Memory B cell (primary cell): Measurements from ENCODE around the gene SLC35F6.
A peak's percentile ranks its signal among the peaks of the same experiment; 100 is the strongest.
"Not testable (repeated sequence)": the region's sequence is repeated elsewhere in the genome, so short reads cannot be mapped to it uniquely, and the experiment has no call there.

Experiments used
- ATAC-seq: fragments of 150-1000 bp; cut with Tn5 transposase; 2 replicates; pipeline ENCODE4 v1.10.0; 2021; ENCODE audit warnings: low read depth, mild to moderate bottlenecking, moderate library complexity
- DNase-seq, 2 donors: peaks; one replicate each; pipeline ENCODE4 v3.0.0; 2022; ENCODE audit warnings: low spot score in 2 of 2
- H3K27ac Mint-ChIP-seq: one replicate; pipeline ENCODE4 v1.8.0; 2022; ENCODE audit warnings: mild to moderate bottlenecking, moderate library complexity, mixed read lengths
- H3K27me3 Mint-ChIP-seq: one replicate; pipeline ENCODE4 v1.8.0; 2022; ENCODE audit warnings: mixed read lengths
- H3K36me3 Mint-ChIP-seq: one replicate; pipeline ENCODE4 v1.8.0; 2022; ENCODE audit warnings: mild to moderate bottlenecking, mixed read lengths
- H3K4me1 Mint-ChIP-seq: one replicate; pipeline ENCODE4 v1.8.0; 2022; ENCODE audit warnings: mixed read lengths
- H3K4me3 Mint-ChIP-seq: one replicate; pipeline ENCODE4 v1.8.0; 2022; ENCODE audit warnings: mild to moderate bottlenecking, moderate library complexity, mixed read lengths
- H3K9me3 Mint-ChIP-seq: one replicate; pipeline ENCODE4 v1.8.0; 2022; ENCODE audit warnings: mixed read lengths

SLC35F6 gene

DNA sequence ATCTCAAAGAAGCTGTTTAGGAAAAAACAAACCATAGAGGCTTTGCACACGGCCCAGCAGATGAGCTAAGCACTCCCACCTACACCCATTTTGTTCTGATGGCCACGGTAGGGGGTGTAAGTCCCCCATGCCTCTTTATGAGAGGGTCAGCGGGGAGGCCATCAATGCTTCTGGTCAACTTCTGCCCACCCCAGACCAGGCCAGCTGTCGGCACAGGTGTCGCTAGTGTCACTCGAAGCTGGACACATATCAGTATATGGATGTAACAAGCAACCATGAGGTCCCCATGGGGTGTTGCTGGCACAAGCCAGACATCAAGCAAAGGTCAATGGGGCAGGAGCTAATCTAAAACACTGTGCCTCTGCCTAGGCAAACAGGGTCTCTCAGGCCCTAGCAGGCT is 23.7 kb upstream of the SLC35F6 start:
- DNase-seq (no peak), ATAC-seq (no peak)
- Mint-ChIP-seq H3K9me3 (no peaks in the 10 kb centered on the region), H3K4me1 (peaks cover 5% of the 10 kb centered on the region), H3K27me3 (peaks cover 5% of the 10 kb centered on the region), H3K36me3 (no peaks in the 10 kb centered on the region), H3K27ac (no peak overlapping the region), H3K4me3 (no peak overlapping the region)

DNA sequence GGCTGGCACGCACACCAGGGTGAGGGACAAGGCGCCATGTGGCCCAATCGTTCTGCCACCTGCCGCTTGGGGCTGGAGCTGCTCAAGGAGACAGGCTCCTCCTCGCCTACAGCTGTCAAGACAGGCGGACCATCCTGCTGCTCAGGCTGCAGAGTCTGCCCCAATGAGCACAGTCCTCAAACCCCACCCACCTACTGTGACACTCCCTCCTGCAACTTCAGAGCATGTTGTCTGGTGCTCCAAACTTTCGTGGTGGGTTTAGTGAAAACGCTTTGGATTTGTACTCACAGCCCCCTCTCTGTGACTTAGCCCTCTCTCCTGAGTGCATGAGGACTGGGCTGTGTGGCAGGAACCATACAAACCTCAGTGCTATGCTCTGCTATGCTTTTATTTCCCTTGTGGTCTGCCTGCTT is 23.2 kb upstream of the SLC35F6 start:
- Mint-ChIP-seq H3K4me3 (no peak overlapping the region), H3K36me3 (no peaks in the 10 kb centered on the region), H3K4me1 (peaks cover 5% of the 10 kb centered on the region), H3K27ac (no peak overlapping the region), H3K27me3 (peaks cover 5% of the 10 kb centered on the region), H3K9me3 (no peaks in the 10 kb centered on the region)
- DNase-seq (no peak), ATAC-seq (peak; percentile 74)

- Mint-ChIP-seq H3K4me3 (no peak overlapping the region), H3K27ac (no peak overlapping the region), H3K9me3 (no peaks in the 10 kb centered on the region), H3K36me3 (no peaks in the 10 kb centered on the region), H3K4me1 (peaks cover 5% of the 10 kb centered on the region), H3K27me3 (peaks cover 4% of the 10 kb centered on the region)
- DNase-seq (no peak), ATAC-seq (no peak)
Measured at GRCh38 chr2:26742048-26742770, 21.9 kb upstream of the SLC35F6 start.

DNA sequence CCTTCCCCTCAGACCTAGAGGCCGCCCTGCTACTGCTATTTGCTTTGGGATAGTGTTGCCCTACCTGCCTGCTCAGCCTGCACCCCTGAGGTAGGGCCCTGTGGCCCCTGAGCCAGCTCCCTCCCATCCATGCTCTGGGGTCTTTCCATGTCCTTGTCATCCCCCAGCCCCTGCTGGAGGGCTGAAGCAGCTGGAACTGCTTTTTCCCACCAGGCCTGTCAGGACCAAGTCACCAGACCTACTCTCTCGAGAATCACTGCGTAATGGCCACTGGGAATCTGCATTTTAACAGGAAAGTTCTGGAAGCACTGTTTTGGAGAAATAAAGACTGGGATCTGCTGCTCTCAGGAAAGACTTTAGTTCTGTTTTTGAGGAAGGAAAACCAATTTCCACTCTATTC is 20.2 kb upstream of the SLC35F6 start:
- Mint-ChIP-seq H3K27me3 (peaks cover 2% of the 10 kb centered on the region), H3K36me3 (no peaks in the 10 kb centered on the region), H3K27ac (no peak overlapping the region), H3K4me3 (no peak overlapping the region), H3K4me1 (peaks cover 5% of the 10 kb centered on the region), H3K9me3 (no peaks in the 10 kb centered on the region)
- no peak for ATAC-seq
- DNase-seq: no peak

DNA sequence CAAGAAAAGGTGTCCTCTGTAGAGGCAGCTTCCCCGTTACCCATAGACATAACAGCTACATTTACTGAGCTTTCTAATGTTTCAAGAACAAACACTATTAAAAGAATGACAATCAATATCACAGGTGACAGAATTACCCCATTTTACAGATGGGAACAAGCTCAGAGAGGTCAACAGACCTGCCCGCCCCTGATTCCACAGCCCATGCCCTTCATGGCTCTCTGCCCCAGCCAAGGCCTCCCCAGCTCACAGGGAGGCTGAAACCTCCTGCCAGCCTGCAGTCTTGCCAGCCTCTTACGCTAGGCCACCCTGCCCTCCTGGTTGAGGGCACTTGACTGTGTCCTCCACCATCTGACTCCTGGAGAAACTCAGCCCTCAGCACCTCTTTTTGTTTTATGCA is 19.1 kb upstream of the SLC35F6 start:
- H3K27ac Mint-ChIP-seq: no peak overlapping the region
- no peaks in the 10 kb centered on the region for H3K9me3 Mint-ChIP-seq
- no peak for DNase-seq
- H3K4me3 Mint-ChIP-seq: no peak overlapping the region
- ATAC-seq: no peak
- no peaks in the 10 kb centered on the region for H3K27me3 Mint-ChIP-seq
- peaks cover 7% of the 10 kb centered on the region for H3K4me1 Mint-ChIP-seq
- H3K36me3 Mint-ChIP-seq: no peaks in the 10 kb centered on the region

- Mint-ChIP-seq H3K27me3 (no peaks in the 10 kb centered on the region), H3K9me3 (no peaks in the 10 kb centered on the region), H3K4me1 (peaks cover 10% of the 10 kb centered on the region), H3K36me3 (no peaks in the 10 kb centered on the region), H3K4me3 (no peak overlapping the region), H3K27ac (no peak overlapping the region)
- DNase-seq (peak; percentile 63 to 72), ATAC-seq (peak; percentile 89)
Measured at GRCh38 chr2:26745609-26746327, 18.3 kb upstream of the SLC35F6 start.

DNA sequence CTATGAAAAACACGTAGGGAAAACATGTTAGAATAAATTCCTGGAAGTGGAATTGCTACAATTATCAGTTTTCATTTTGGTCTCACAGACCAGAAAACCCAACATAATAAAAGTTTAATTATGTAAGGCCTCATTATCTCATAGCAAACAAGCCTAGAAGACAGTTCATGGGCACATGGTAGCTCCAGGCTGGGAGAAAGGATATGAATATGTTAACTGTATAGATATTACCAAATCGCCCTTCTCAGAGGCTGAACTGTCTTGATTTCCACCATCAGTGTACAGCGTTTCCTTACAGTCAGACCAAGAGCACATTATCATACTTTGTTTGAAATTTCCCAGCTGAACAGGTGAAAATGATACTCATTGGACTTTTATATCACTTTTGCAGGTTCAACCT is 17.1 kb upstream of the SLC35F6 start:
- H3K9me3 Mint-ChIP-seq: no peaks in the 10 kb centered on the region
- no peak for ATAC-seq
- DNase-seq: no peak
- peaks cover 2% of the 10 kb centered on the region for H3K36me3 Mint-ChIP-seq
- no peak overlapping the region for H3K27ac Mint-ChIP-seq
- H3K4me3 Mint-ChIP-seq: no peak overlapping the region
- peaks cover 5% of the 10 kb centered on the region for H3K4me1 Mint-ChIP-seq
- H3K27me3 Mint-ChIP-seq: no peaks in the 10 kb centered on the region

- H3K27ac Mint-ChIP-seq, DNase-seq: not testable (repeated sequence)
Measured at GRCh38 chr2:26749787-26750420, 14.2 kb upstream of the SLC35F6 start.

GRCh38 chr2:26750467-26750866 is 13.6 kb upstream of the SLC35F6 start:
- ATAC-seq, H3K4me1 Mint-ChIP-seq, H3K36me3 Mint-ChIP-seq, H3K9me3 Mint-ChIP-seq, H3K27me3 Mint-ChIP-seq, H3K27ac Mint-ChIP-seq, DNase-seq: not testable (repeated sequence)
- H3K4me3 Mint-ChIP-seq: peak overlapping the region; percentile 65

More at GRCh38 chr2:26749787-26750420, 14.2 kb upstream of the SLC35F6 start:
- not testable (repeated sequence) for H3K36me3 Mint-ChIP-seq, H3K4me1 Mint-ChIP-seq, H3K9me3 Mint-ChIP-seq, H3K27me3 Mint-ChIP-seq, ATAC-seq
- peak overlapping the region; percentile 65 for H3K4me3 Mint-ChIP-seq

- no peaks in the 10 kb centered on the region for H3K9me3 Mint-ChIP-seq
- no peak for ATAC-seq
- no peak for DNase-seq
- no peaks in the 10 kb centered on the region for H3K27me3 Mint-ChIP-seq
- peaks cover 8% of the 10 kb centered on the region for H3K4me1 Mint-ChIP-seq
- no peak overlapping the region for H3K4me3 Mint-ChIP-seq
- H3K27ac Mint-ChIP-seq: no peak overlapping the region
- H3K36me3 Mint-ChIP-seq: peaks cover 2% of the 10 kb centered on the region
Measured at GRCh38 chr2:26752656-26753055, 11.4 kb upstream of the SLC35F6 start.

DNA sequence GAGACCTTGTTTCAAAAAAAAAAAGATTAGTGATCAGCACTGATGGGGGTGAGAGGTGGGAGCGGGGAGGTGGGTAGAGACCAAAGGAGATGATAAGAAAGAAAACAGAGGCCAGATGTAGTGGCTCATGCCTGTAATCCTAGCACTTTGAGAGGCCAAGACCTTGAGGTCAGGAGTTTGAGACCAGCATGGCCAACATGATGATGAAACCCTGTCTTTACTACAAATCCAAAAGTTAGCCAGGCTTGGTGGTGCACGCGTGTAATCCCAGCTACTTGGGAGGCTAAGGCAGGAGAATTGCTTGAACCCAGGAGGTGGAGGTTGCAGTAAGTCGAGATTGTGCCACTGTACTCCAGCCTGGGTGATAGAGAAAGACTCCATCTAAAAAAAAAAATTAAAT is 9.5 kb upstream of the SLC35F6 start:
- DNase-seq (no peak), ATAC-seq (no peak)
- Mint-ChIP-seq H3K36me3 (peaks cover 2% of the 10 kb centered on the region), H3K4me3 (no peak overlapping the region), H3K27ac (no peak overlapping the region), H3K9me3 (no peaks in the 10 kb centered on the region), H3K4me1 (peaks cover 14% of the 10 kb centered on the region), H3K27me3 (peaks cover 3% of the 10 kb centered on the region)

GRCh38 chr2:26754972-26755670 is 9.0 kb upstream of the SLC35F6 start:
- no peak for DNase-seq
- Mint-ChIP-seq H3K36me3 (peaks cover 2% of the 10 kb centered on the region), H3K4me3 (no peak overlapping the region), H3K27me3 (peaks cover 3% of the 10 kb centered on the region), H3K4me1 (peaks cover 10% of the 10 kb centered on the region), H3K9me3 (no peaks in the 10 kb centered on the region), H3K27ac (no peak overlapping the region)
- peak; percentile 89 for ATAC-seq

DNA sequence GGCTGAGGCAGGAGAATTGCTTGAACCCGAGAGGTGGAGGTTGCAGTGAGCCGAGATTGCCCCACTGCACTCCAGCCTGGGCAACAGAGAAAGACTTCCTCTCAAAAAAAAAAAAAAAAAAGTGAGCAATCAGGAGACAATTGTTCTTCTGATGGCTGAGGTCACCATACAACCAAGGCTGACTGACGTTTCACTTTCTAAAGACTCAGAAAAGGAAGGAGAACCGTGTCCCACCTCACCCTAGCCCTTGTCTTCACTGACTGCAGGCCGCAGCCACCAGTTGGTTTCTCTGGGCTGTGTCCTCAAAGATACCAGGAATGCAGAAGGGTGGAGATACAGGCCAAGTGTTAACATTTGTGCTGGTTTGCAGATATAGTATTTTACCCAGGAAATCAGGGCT is 7.7 kb upstream of the SLC35F6 start:
- no peak for DNase-seq
- no peaks in the 10 kb centered on the region for H3K9me3 Mint-ChIP-seq

More for the DNA sequence above, 7.7 kb upstream of the SLC35F6 start:
- no peak for ATAC-seq
- Mint-ChIP-seq H3K27ac (no peak overlapping the region), H3K4me1 (peaks cover 9% of the 10 kb centered on the region), H3K36me3 (peaks cover under 1% of the 10 kb centered on the region), H3K4me3 (no peak overlapping the region), H3K27me3 (peaks cover 3% of the 10 kb centered on the region)
